ENCODE results near the gene TSTD2.
"Not testable (repeated sequence)": the region's sequence is repeated elsewhere in the genome, so short reads cannot be mapped to it uniquely, and the experiment has no call there.

TSTD2 gene

DNA sequence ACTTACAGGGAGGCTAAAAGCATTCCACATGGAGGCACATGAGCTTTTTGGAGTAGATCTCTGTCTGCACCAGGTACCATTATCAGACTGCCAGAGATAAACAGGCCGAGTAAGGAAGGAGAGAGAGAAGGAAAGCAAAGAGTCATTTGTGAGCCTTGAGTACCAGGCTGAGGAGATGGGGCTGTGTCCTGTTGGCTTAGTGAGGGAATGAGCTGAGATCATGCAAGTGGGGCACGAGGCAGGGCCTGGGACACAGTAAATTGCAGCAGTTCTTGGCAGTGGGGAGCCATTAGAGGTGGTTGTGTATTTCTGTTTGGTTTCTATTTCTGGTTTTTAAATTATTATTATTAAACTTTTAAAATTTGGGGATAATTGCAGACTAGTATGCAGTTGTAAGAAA lies 53.3 kb downstream of the TSTD2 start:
- no peak for FAIRE-seq
- TF ChIP-seq POLR2A (IDR thresholded peaks at IDR 0.05; ENCODE audit: low read depth, low read length), result no peak
- no peak for DNase-seq (ENCODE audit: insufficient read length, low spot score)

DNA sequence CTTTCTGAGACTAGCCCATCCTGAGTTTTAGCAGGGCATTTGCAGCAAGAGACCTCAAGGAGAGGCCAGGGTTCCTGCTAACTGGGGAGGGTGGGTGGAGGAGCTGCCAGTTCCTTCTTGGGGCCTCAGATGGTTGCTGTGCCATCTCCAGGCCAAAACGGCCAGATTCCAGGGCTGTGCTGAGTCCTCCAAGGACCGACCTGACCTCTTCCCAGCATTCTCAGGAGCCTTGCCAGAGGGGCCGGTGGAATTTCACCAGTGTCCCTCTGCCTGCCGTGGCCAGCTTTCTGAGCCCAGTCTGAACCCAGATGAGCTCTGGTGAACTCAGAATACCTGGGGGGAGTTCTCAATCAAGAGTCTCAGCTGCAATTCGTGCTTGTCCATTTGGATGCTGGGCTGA lies 54.3 kb downstream of the TSTD2 start:
- TF ChIP-seq POLR2A (IDR thresholded peaks at IDR 0.05; ENCODE audit: low read depth, low read length), result no peak
- FAIRE-seq (no peak), DNase-seq (ENCODE audit: insufficient read length, low spot score) (no peak)

DNA sequence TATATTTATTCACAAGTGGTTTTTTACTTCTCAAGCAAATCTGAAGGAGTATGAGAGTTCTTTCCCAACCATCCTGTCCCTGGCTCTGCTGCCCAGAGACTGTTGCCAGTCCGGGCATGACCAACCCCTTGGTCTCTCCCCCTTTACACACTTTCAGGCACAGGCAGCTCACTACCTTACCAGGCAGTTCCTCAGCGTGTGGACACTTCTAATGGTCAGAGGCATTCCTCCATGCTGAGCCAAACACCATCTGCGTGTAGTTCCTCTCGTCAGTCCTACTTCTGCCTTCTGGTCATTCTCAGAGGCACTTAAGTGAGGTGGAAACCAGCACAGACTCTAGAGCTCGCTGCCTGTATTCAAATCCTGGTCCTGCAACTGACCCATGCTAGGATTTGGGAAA lies 56.1 kb downstream of the TSTD2 start:
- no peak for TF ChIP-seq POLR2A (IDR thresholded peaks at IDR 0.05; ENCODE audit: low read depth, low read length)
- FAIRE-seq (no peak), DNase-seq (ENCODE audit: insufficient read length, low spot score) (no peak)

DNA sequence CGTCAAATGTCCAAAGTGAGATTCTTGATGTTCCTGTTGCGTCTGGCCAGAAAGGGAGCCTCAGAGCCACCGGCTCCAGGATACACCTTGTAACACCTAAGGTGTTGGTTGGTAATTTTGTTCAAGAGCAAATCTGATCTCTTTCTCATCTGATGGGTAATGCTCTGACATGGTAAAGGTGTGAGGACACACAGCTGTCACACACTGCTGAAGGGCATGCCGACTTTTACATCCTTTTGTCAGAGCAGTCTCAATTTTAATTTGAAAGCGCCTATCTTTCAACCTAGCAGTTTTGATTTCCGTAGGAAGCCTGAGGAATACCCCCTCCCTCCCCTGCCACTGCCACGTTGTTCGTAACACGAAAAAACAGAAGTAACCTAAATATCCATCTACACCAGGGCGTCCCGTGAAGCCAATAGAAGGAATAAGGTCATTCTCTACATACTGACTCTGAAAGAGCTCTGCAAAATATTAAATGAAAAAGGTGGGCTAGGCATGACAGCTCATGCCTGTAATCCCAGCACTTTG lies 57.4 kb downstream of the TSTD2 start:
- no peak for DNase-seq (ENCODE audit: insufficient read length, low spot score)
- FAIRE-seq, result no peak
- no peak for TF ChIP-seq POLR2A (IDR thresholded peaks at IDR 0.05; ENCODE audit: low read depth, low read length)

DNA sequence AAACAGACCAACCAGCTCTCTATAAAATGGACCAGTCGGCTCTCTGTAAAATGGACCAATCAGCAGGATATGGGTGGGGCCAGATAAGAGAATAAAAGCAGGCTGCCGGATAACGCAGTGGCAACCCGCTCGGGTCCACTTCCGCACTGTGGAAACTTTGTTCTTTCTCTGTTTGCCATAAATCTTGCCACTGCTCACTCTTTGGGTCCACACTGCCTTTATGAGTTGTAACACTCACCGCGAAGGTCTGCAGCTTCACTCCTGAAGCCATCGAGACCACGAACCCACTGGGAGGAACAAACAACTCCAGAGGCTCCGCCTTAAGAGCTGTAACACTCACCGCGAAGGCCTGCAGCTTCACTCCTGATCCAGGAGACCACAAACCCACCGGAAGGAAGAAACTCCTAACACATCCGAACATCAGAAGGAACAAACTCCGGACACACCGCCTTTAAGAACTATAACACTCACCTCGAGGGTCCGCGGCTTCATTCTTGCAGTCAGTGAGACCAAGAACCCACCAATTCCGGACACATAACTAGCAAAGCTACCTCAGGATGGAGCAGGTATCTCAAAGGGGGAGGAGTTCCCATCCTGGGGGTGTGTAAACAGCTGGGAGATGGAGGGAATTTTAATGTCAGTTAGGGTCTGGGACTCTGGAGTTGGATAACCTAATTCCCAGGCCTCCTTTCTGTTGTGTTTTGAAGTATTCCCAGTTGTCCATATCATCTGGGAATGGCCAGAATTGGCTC lies 58.1 kb downstream of the TSTD2 start:
- FAIRE-seq; DNase-seq (ENCODE audit: insufficient read length, low spot score): not testable (repeated sequence)

DNA sequence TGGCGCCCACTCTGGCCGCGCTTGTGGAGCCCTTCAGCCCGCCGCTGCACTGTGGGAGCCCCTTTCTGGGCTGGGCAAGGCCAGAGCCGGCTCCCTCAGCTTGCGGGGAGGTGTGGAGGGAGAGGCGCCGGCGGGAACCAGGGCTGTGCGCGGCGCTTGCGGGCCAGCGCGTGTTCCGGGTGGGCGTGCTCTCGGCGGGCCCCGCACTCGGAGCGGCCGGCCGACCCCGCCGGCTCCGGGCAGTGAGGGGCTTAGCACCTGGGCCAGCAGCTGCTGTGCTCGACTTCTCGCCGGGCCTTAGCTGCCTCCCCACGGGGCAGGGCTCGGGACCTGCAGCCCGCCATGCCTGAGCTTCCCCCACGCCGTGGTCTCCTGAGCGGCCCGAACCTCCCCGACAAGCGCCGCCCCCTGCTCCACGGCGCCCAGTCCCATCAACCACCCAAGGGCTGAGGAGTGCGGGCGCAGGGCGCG lies 59.0 kb downstream of the TSTD2 start:
- FAIRE-seq; DNase-seq (ENCODE audit: insufficient read length, low spot score): not testable (repeated sequence)

DNA sequence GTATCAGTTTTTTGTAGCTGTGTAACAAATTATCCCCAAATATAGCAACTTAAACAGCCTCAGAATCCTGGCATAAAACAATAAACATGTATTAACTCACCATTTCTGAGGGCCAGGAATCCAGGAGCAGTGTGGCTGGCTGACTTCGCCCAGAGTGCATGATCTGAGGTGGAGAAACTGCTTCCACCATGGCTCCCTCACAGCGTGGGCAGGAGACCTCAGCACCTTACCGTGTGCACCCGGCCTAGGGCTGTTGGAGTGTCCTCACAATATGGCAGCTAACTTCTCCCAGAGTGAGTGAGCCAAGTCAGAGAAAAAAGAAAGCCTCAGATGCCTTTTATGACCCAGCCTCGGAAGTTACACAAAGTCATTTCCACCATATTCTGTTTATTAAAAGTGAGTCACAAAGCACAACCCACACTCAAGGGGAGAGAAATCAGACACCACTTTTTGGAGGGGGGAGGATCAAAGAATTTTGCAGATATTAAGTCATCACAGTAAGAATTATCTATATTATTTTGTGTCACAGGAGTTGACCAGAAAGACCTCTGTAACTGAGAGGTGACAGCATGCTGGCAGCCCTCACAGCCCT lies 59.6 kb downstream of the TSTD2 start:
- no peak for DNase-seq (ENCODE audit: insufficient read length, low spot score)
- no peak for TF ChIP-seq POLR2A (IDR thresholded peaks at IDR 0.05; ENCODE audit: low read depth, low read length)
- no peak for FAIRE-seq

DNA sequence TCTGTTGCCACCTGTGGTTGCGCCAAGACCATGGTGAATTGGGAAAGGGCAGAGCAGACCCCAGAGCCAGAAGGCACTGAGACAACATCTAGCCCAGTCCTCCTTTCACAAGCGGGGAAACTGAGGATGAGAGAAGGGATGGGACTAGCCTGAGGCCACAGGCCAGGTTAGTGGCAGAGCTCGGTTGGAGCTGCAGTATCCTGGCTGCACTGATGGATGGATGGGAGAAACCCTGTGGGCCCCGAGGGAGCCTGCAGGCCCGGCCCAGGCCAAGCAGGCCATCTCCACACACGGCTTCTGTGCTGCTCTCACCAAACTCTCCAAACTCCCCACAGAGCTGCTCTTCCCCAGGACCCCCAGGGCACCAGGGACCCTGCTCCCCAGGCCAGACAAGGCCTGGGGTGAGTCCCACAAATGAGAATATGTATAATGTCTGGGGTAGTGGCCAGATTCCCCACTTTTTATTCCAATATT lies 60.2 kb downstream of the TSTD2 start:
- no peak for DNase-seq (ENCODE audit: insufficient read length, low spot score)
- no peak for FAIRE-seq
- TF ChIP-seq POLR2A (IDR thresholded peaks at IDR 0.05; ENCODE audit: low read depth, low read length), result no peak

DNA sequence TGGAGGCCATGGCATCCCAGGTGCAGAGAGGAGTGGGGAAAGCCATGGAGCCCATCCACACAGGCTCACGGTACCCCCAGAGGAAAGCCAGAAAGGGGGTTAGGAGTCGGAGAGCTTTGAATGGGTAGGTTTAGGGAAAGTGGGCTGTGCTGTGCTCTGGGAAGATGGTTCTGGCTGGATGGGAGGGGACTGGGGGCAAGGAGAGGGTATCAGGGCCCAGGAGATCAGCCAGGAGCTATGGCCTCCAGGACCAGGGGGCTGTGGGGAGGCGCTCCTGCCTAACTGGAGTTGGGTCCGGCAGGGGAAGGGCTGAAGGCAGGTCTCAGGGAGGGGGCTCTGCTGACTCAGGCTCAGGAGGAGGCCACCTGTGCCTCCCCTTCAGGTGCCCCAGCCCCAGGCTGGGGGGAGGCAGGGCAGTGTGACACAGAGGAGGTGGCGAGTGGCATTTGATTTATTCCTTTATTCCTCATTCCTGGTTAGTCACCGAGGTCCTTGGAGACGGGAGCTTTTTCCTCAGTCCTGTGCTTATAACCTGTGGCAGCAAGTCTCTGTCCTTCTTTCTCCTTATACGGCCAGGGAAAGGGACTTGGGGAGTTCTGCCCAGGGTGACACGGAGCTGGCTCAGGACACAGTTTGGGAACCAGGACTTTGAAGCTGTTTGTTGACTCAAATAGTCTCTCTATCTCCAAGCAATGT lies 60.8 kb downstream of the TSTD2 start:
- FAIRE-seq, result no peak

DNA sequence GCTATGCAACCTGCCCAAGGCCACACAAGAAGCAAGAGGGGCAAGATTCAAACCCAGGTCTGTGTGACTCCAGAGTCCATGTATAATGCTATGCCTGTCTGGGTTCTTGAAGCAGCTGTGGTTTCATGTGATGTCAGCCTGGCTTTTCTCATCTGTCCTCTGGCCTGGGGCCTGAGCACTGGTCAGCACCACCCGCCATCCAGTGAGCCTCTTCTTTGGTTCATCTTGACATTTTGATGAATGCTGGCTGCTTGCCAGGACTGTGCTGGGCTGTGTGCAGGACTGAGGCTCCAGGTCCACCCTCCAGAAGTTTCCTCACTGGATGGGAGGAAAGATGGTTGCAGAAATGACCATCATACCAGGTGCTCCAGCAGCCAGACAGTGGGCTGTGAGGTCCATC lies 61.5 kb downstream of the TSTD2 start:
- DNase-seq (ENCODE audit: insufficient read length, low spot score) (no peak), FAIRE-seq (no peak)
- TF ChIP-seq POLR2A (IDR thresholded peaks at IDR 0.05; ENCODE audit: low read depth, low read length), result no peak

More for the DNA sequence above, 60.8 kb downstream of the TSTD2 start:
- DNase-seq (ENCODE audit: insufficient read length, low spot score), result peak; percentile 85
- no peak for TF ChIP-seq POLR2A (IDR thresholded peaks at IDR 0.05; ENCODE audit: low read depth, low read length)

DNA sequence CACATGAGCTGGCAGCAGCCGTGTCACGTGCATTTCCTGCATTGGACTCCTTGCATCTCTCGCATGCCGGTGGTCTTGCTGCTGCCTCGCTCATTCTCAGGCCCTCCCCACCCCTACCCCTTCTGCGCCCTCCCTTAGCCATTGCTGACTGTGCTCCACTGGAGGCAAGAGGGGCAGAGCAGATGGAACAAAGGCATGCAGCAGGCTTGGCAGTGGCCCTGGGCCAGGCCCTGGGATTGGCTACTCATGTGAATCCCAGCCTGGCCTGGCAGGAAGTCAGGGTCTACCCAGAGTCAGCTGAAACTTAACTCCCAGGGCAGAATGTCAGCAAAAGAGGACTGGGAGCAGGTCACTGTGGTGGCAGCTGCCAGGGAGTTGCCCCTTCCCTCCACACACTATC lies 62.3 kb downstream of the TSTD2 start:
- no peak for DNase-seq (ENCODE audit: insufficient read length, low spot score)
- no peak for TF ChIP-seq POLR2A (IDR thresholded peaks at IDR 0.05; ENCODE audit: low read depth, low read length)
- FAIRE-seq, result no peak

DNA sequence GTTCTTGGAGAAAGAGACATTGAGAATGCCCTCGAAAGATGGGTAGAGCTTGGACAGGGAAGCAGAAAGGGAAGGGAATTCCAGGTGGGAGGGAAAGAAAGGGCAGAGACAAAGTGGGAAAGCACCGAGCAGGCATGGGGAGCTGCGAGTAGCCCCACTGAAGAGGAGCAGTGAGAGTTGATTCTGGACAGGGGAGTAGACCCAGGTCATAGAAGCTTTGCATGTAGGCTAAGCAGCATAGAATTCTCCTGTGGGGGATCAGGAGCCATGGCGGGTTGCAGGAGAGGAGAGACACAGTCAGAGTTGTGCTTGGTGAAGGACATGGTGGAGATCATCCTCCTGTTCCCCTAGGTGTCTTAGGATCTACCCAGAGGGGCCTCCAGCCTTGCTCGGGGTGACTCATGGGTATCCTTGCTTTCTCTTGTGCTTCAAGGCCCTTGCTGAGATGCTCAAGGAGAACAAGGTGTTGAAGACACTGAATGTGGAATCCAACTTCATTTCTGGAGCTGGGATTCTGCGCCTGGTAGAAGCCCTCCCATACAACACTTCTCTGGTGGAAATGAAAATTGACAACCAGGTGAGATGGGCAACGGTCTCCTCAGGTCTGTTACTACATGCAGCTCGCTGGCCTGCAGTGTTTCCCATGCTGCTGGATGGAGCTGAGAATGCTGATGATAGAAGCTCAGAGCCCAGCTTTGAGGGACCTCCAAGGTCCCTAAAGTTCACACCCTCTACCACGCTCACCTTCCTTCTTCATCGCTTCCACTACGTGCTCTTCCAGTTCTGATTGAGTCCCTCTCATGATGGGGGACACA lies 64.5 kb downstream of the TSTD2 start:
- FAIRE-seq, result no peak
- no peak for TF ChIP-seq POLR2A (IDR thresholded peaks at IDR 0.05; ENCODE audit: low read depth, low read length)
- no peak for DNase-seq (ENCODE audit: insufficient read length, low spot score)

DNA sequence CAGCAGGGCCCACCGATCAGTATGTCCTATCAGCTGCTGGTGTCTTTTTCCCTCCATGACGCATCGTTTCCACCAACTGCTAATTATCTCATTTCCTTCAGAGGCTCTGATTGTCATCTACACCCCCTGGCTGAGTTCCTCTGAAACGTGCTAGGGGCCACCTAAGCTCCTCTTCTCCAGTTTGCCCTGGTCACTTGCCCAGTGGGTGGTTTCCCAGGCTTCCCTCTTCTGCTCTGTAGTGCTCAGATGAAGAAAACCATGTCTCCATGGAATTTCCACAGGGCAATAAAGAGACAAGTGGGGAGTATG lies 65.3 kb downstream of the TSTD2 start:
- no peak for FAIRE-seq
- TF ChIP-seq POLR2A (IDR thresholded peaks at IDR 0.05; ENCODE audit: low read depth, low read length), result no peak
- DNase-seq (ENCODE audit: insufficient read length, low spot score), result no peak

Measured in H54 (cell line).